Neuronal stem cell (in vitro differentiated cells): Measurements from ENCODE around the gene HOXC5.
A peak's percentile ranks its signal among the peaks of the same experiment; 100 is the strongest.

ENCODE experiments used
- DNase-seq: peaks from one replicate; pipeline ENCODE4 v3.0.0-alpha.2; 2013; ENCODE audit warnings: low spot score
- H2AFZ ChIP-seq: one replicate; pipeline ENCODE4 v1.6.1; 2013; ENCODE audit warnings: mild to moderate bottlenecking, low read length, inconsistent platforms
- H2AK5ac ChIP-seq: 2 replicates; pipeline ENCODE4 v1.6.1; 2013; ENCODE audit warnings: low read depth, mild to moderate bottlenecking, inconsistent platforms, low read length, moderate library complexity, mixed read lengths
- H2BK120ac ChIP-seq: 2 replicates; pipeline ENCODE4 v1.6.1; 2013; ENCODE audit warnings: low read depth, mild to moderate bottlenecking, inconsistent platforms, low read length, moderate library complexity, mixed read lengths
- H2BK12ac ChIP-seq: one replicate; pipeline ENCODE4 v1.6.1; 2013; ENCODE audit warnings: low read length, inconsistent platforms
- H2BK15ac ChIP-seq: 2 replicates; pipeline ENCODE4 v1.6.1; 2013; ENCODE audit warnings: mild to moderate bottlenecking, low read length, inconsistent platforms, mixed read lengths
- H2BK5ac ChIP-seq: one replicate; pipeline ENCODE4 v1.6.1; 2013; ENCODE audit warnings: inconsistent platforms, mild to moderate bottlenecking, low read length, moderate library complexity
- H3K14ac ChIP-seq: one replicate; pipeline ENCODE4 v1.6.1; 2013; ENCODE audit warnings: low read length, inconsistent platforms
- H3K18ac ChIP-seq: 2 replicates; pipeline ENCODE4 v1.6.1; 2013; ENCODE audit warnings: low read length, inconsistent platforms
- H3K23ac ChIP-seq: 2 replicates; pipeline ENCODE4 v1.6.1; 2013; ENCODE audit warnings: low read depth, mild to moderate bottlenecking, mixed read lengths, low read length, inconsistent platforms; ENCODE audit not compliant: poor library complexity
- H3K27ac ChIP-seq: replicated peaks from 3 replicates; pipeline ENCODE4 v1.5.1; 2013; ENCODE audit warnings: low read length, inconsistent platforms
- H3K27me3 ChIP-seq, 3 experiments: 2 replicates each; pipeline ENCODE4 v1.6.1; 2013; ENCODE audit warnings: low read length in 3 of 3, mild to moderate bottlenecking in 2 of 3, inconsistent platforms in 1 of 3, low read depth in 1 of 3, mixed read lengths in 1 of 3, moderate library complexity in 1 of 3; ENCODE audit not compliant: control insufficient read depth in 3 of 3, insufficient read depth in 3 of 3
- H3K36me3 ChIP-seq, 2 donors: replicated peaks in 1 of 2; 2 replicates each; pipeline ENCODE4 v1.6.1; 2013; ENCODE audit warnings: low read length in 2 of 2; ENCODE audit not compliant: control insufficient read depth in 2 of 2, insufficient read depth in 2 of 2
- H3K4ac ChIP-seq: 2 replicates; pipeline ENCODE4 v1.6.1; 2013; ENCODE audit warnings: inconsistent platforms, mild to moderate bottlenecking, low read length, moderate library complexity
- H3K4me1 ChIP-seq, 2 donors: 1 replicate in 1 of 2; 2 replicates in 1 of 2; pipeline ENCODE4 v1.6.1; 2013; ENCODE audit warnings: low read length in 2 of 2, low read depth in 1 of 2; ENCODE audit not compliant: control insufficient read depth in 2 of 2, insufficient read depth in 1 of 2
- H3K4me2 ChIP-seq: one replicate; pipeline ENCODE4 v1.6.1; 2013; ENCODE audit warnings: mild to moderate bottlenecking, low read length, inconsistent platforms; ENCODE audit not compliant: insufficient read depth, poor library complexity, severe bottlenecking
- H3K4me3 ChIP-seq, 2 donors: 2 replicates each; pipeline ENCODE4 v1.5.1; 2013; ENCODE audit warnings: low read length in 2 of 2, mild to moderate bottlenecking in 2 of 2, inconsistent platforms in 1 of 2, moderate library complexity in 1 of 2
- H3K79me1 ChIP-seq: one replicate; pipeline ENCODE4 v1.6.1; 2013; ENCODE audit warnings: low read depth, mild to moderate bottlenecking, inconsistent platforms, low read length, moderate library complexity
- H3K9ac ChIP-seq: one replicate; pipeline ENCODE4 v1.6.1; 2013; ENCODE audit warnings: mild to moderate bottlenecking, low read depth, low read length, inconsistent platforms; ENCODE audit not compliant: poor library complexity
- H3K9me3 ChIP-seq, 2 donors: replicated peaks in 1 of 2; 2 replicates each; pipeline versions ENCODE3 to v1.6.1; 2013; ENCODE audit warnings: low read length in 2 of 2, mild to moderate bottlenecking in 2 of 2, inconsistent platforms in 1 of 2, low read depth in 1 of 2, mixed read lengths in 1 of 2, moderate library complexity in 1 of 2; ENCODE audit not compliant: control insufficient read depth in 2 of 2, insufficient read depth in 1 of 2
- H4K8ac ChIP-seq: one replicate; pipeline ENCODE4 v1.6.1; 2013; ENCODE audit warnings: low read depth, mild to moderate bottlenecking, inconsistent platforms, low read length, moderate library complexity
- H4K91ac ChIP-seq: one replicate; pipeline ENCODE4 v1.6.1; 2013; ENCODE audit warnings: low read length, low read depth, mild to moderate bottlenecking, inconsistent platforms; ENCODE audit not compliant: poor library complexity
- WGBS, 2 donors: extraction: QIAGEN DNeasy Blood & Tissue Kit; methylation state at CpG; one replicate each; pipeline ENCODE4 v1.1.7; 2013; ENCODE audit warnings: missing lambda C conversion rate in 2 of 2, mixed read lengths in 1 of 2; ENCODE audit not compliant: insufficient read length in 2 of 2, insufficient replicate concordance in 1 of 2; ENCODE audit errors: extremely low coverage in 2 of 2; 5-methylcytosine and 5-hydroxymethylcytosine counted together

The HOXC5 gene

DNA sequence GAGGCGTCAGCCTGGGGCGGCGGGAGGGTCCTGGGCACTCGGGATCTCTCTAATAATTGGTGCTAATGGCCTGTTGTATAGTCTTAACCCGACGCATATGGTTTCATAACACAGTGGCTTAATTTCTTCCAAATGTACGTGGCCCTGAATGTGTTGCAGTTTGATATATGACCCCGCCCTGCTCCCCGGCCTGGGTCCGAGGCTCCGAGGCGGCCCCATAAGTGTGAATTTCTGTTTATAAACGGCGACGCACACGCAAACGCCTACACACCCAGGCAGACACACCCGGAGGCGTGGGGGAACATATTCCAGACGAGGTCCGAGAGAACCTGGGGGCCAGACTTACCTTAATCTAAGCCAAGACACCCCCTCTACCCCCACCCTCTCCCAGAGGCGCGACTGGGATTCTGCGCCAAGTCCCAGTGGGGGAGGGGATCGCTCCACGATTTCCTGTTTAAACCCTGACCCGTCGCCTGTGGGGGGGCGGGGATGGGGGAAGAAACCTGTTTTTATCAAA is 14.3 kb upstream of the HOXC5 start:
- no CpG with 5 or more reads among the region's 29 CpGs for WGBS, 2 donors
- no peak overlapping the region for H2BK120ac ChIP-seq
- H3K27ac ChIP-seq, result no peak overlapping the region
- H3K36me3 ChIP-seq, result no peaks in the 10 kb centered on the region
- H2BK15ac ChIP-seq, result no peak overlapping the region
- H2BK5ac ChIP-seq, result no peak overlapping the region
- no peak overlapping the region for H3K23ac ChIP-seq
- no peak overlapping the region for H4K91ac ChIP-seq
- H2BK12ac ChIP-seq, result no peak overlapping the region
- H3K9me3 ChIP-seq, result peaks cover 0 to 5% of the 10 kb centered on the region in 2 donors
- peaks cover 63 to 98% (median 98%) of the 10 kb centered on the region in 3 experiments for H3K27me3 ChIP-seq
- no peak overlapping the region for H3K9ac ChIP-seq
- H3K4ac ChIP-seq, result no peak overlapping the region
- peak overlapping the region in 1 of 2 donors; percentile 48 for H3K4me3 ChIP-seq
- H2AK5ac ChIP-seq, result peak overlapping the region; percentile 34
- peak overlapping the region; percentile 32 for H3K4me2 ChIP-seq
- no peak overlapping the region for H3K18ac ChIP-seq
- peak overlapping the region; percentile 96 for H2AFZ ChIP-seq
- peaks cover 0 to 6% of the 10 kb centered on the region in 2 donors for H3K4me1 ChIP-seq
- H4K8ac ChIP-seq, result no peak overlapping the region
- H3K79me1 ChIP-seq, result no peaks in the 10 kb centered on the region
- H3K14ac ChIP-seq, result no peak overlapping the region
- no peak for DNase-seq

DNA sequence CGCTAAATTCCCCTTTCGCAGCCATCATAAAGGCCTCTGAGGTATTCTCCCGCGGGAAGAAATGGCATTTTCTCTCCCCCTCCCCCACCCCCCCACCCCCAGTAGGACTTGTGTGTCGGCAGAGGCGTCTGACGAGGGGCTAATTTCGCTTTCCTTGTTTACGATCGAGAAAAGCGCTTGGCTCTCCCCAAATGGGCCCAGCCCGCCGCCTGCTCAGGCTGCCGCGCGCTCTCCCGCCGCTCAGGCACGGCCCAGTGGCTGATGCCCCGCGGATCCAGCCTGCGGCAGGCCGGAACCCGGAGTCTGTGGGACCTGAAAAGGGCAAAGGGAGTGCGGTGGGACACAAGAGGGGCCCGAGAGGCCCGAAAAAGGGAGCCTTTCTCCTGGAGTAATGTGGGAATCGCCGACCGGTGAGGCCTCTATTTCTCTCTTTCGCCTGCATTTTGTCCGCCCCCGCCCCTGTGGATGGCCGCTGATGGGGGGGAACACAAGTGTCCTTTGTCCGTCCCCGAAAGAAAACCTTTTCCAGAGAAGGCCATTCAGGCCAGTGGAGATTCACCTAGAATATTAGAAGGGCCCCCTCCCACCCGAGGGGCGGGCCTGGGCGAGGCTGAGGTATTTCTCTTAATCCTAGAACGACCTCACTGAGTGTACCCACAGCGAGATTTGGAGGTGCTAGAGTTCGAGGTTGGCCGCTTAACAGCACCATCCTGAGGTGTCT is 13.6 kb upstream of the HOXC5 start:
- Histone ChIP-seq H3K4me3 (no peak overlapping the region), H4K91ac (no peak overlapping the region), H4K8ac (no peak overlapping the region), H3K14ac (no peak overlapping the region), H3K9ac (no peak overlapping the region), H3K36me3 (no peaks in the 10 kb centered on the region), H3K4me2 (no peak overlapping the region), H3K23ac (no peak overlapping the region), H3K27ac (no peak overlapping the region), H3K18ac (peak overlapping the region; percentile 45), H3K9me3 (peaks cover 0 to 6% of the 10 kb centered on the region in 2 donors), H3K4me1 (peaks cover 0 to 6% of the 10 kb centered on the region in 2 donors), H2BK15ac (no peak overlapping the region), H3K4ac (no peak overlapping the region), H2BK5ac (no peak overlapping the region), H3K79me1 (no peaks in the 10 kb centered on the region), H2BK12ac (no peak overlapping the region), H2AK5ac (no peak overlapping the region), H3K27me3 (peaks cover 64 to 98% (median 98%) of the 10 kb centered on the region in 3 experiments), H2AFZ (peak overlapping the region; percentile 85), H2BK120ac (no peak overlapping the region)
- DNase-seq, result no peak
- no CpG with 5 or more reads among the region's 43 CpGs for WGBS, 2 donors

- H3K9ac ChIP-seq, result no peak overlapping the region
- H2BK15ac ChIP-seq, result no peak overlapping the region
- H2AFZ ChIP-seq, result peak overlapping the region; percentile 29
- H3K79me1 ChIP-seq, result no peaks in the 10 kb centered on the region
- H3K23ac ChIP-seq, result peak overlapping the region; percentile 53
- no peak overlapping the region for H4K91ac ChIP-seq
- no peak overlapping the region for H3K18ac ChIP-seq
- H4K8ac ChIP-seq, result no peak overlapping the region
- no peak overlapping the region for H2BK5ac ChIP-seq
- no peak overlapping the region for H2AK5ac ChIP-seq
- peaks cover 0 to 7% of the 10 kb centered on the region in 2 donors for H3K9me3 ChIP-seq
- no peak overlapping the region for H2BK12ac ChIP-seq
- H3K27me3 ChIP-seq, result peaks cover 68 to 98% (median 98%) of the 10 kb centered on the region in 3 experiments
- no CpG with 5 or more reads among the region's 10 CpGs for WGBS, 2 donors
- no peak overlapping the region for H2BK120ac ChIP-seq
- no peak for DNase-seq
- H3K27ac ChIP-seq, result no peak overlapping the region
- H3K4me3 ChIP-seq, result no peak overlapping the region
- H3K14ac ChIP-seq, result no peak overlapping the region
- no peak overlapping the region for H3K4me2 ChIP-seq
- peak overlapping the region; percentile 41 for H3K4ac ChIP-seq
- H3K36me3 ChIP-seq, result no peaks in the 10 kb centered on the region
- peaks cover 0 to 6% of the 10 kb centered on the region in 2 donors for H3K4me1 ChIP-seq
Observed at GRCh38 chr12:54019924-54020590, 12.8 kb upstream of the HOXC5 start.
